ENCODE data around the gene CEACAM5.

GRCh38 chr19:41706741-41707501 is 1.5 kb upstream of the CEACAM5 start:
- TF ChIP-seq EZH2phosphoT487 (conservative IDR thresholded peaks at IDR 0.05; ENCODE audit: low read length) (no peak), CTCF (IDR thresholded peaks at IDR 0.05; ENCODE audit: insufficient read depth, low read length, poor library complexity, severe bottlenecking) (peak; percentile 100)
